Calu3 (cell line): ENCODE measurements around the gene TMEM120B. TPM values are rescaled to one million over a fixed set of nuclear protein-coding genes. Genes with fewer than 3 reads are reported as not detected.
A peak's percentile ranks its signal among the peaks of the same experiment; 100 is the strongest.

Source experiments
- BruUV-seq: library from RNA; stranded (reverse); fragments of 400-500 nt; replicated peaks from 2 replicates; lab custom pipeline; 2021; lab: Mats Ljungman, UMichigan
- CTCF ChIA-PET: fragments of 300-600 bp; sonication (Branson Sonifier 250); formaldehyde crosslinking; loops from one replicate; lab custom pipeline; 2022; ENCODE audit warnings: antibody characterized with exemption; lab: Charles Lee
- DNase-seq: peaks from one replicate; pipeline ENCODE4 v3.0.0; 2022
- H3K27ac Mint-ChIP-seq: one replicate; pipeline ENCODE4 v1.8.0; 2022; ENCODE audit warnings: mixed read lengths; ENCODE audit not compliant: unreplicated experiment
- H3K27me3 Mint-ChIP-seq: one replicate; pipeline ENCODE4 v1.8.0; 2022; ENCODE audit warnings: mixed read lengths; ENCODE audit not compliant: unreplicated experiment
- H3K36me3 Mint-ChIP-seq: one replicate; pipeline ENCODE4 v1.8.0; 2022; ENCODE audit warnings: mild to moderate bottlenecking, moderate library complexity, mixed read lengths; ENCODE audit not compliant: insufficient read depth, unreplicated experiment
- H3K4me1 Mint-ChIP-seq: one replicate; pipeline ENCODE4 v1.8.0; 2022; ENCODE audit warnings: mild to moderate bottlenecking, low read depth, mixed read lengths; ENCODE audit not compliant: unreplicated experiment
- H3K4me3 Mint-ChIP-seq: one replicate; pipeline ENCODE4 v1.8.0; 2022; ENCODE audit warnings: mild to moderate bottlenecking, low read depth, moderate library complexity, mixed read lengths; ENCODE audit not compliant: unreplicated experiment
- H3K9me3 Mint-ChIP-seq: one replicate; pipeline ENCODE4 v1.8.0; 2022; ENCODE audit warnings: low read depth, mixed read lengths; ENCODE audit not compliant: unreplicated experiment
- intact Hi-C: fragments of 100-400 bp; cut with micrococcal nuclease; formaldehyde crosslinking; loops from one replicate; pipeline ENCODE4 v1.10.0; 2022; ENCODE audit not compliant: unreplicated experiment
- total RNA-seq: library from RNA; stranded (reverse); gene quantifications from 2 replicates; pipeline ENCODE4 v1.2.3, GENCODE V29; 2022
- TF ChIP-seq, protein P1 (sequence below): fragments of 200-600 bp; IDR thresholded peaks from one replicate; pipeline ENCODE4 v1.8.0; 2022; ENCODE audit warnings: antibody characterized with exemption; ENCODE audit not compliant: unreplicated experiment

Gene TMEM120B
- total RNA-seq, 1 experiment from 2014 or later: 23.2 TPM

DNA sequence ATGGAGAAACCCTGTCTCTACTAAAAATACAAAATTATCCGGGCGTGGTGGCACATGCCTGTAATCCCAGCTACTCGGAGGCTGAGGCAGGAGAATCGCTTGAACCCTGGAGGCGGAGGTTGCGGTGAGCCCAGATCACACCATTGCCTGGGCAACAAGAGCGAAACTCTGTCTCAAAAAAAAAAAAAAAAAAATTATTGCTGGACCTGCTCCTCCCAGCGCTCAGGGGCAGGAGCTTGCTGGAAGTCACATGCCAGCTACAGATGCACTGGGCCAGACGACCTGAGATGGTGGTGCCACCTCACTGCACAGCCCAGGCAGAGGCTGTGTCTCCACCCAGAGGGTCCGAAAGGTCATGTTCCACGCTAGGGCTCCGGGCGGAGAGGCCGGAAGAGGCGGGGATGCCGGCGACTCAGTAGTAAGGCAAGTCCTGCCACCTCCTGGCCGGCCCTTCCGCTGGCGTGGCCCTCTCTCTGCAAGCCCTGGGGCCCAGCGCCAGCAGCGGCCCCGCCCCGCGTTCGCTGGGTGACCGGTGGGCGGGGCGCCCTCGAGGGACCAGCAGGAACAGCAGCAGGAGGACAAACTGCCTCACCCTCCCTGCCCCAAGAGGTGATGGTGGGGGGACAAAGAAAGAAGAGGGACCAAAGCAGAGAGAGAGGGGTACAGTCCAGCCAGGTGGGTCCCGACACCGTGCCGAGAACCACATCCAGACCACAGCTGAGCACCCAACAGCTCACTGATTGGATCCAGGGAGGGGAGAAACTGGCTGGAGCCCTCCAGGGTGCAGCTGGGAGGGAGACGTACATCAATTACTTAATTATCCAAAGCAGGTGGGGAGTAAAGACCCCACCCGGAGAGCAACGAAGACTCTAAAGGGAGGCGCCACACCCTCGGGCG lies 84.6 kb downstream of the TMEM120B start:
- no TSS peak for BruUV-seq
- H3K4me3 Mint-ChIP-seq: peak overlapping the region; percentile 76
- CTCF ChIA-PET: interaction anchor here (0.6 to 8.7 kb wide), 7 partner anchors 10 to 91 kb away, joined by 3 to 179 read pairs (median 6); partner anchors contain the start of gene PSMD9
- TF ChIP-seq, protein P1, sequence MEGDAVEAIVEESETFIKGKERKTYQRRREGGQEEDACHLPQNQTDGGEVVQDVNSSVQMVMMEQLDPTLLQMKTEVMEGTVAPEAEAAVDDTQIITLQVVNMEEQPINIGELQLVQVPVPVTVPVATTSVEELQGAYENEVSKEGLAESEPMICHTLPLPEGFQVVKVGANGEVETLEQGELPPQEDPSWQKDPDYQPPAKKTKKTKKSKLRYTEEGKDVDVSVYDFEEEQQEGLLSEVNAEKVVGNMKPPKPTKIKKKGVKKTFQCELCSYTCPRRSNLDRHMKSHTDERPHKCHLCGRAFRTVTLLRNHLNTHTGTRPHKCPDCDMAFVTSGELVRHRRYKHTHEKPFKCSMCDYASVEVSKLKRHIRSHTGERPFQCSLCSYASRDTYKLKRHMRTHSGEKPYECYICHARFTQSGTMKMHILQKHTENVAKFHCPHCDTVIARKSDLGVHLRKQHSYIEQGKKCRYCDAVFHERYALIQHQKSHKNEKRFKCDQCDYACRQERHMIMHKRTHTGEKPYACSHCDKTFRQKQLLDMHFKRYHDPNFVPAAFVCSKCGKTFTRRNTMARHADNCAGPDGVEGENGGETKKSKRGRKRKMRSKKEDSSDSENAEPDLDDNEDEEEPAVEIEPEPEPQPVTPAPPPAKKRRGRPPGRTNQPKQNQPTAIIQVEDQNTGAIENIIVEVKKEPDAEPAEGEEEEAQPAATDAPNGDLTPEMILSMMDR: no peak
- H3K27ac Mint-ChIP-seq: peak overlapping the region; percentile 93
- H3K36me3 Mint-ChIP-seq: peaks cover 83% of the 10 kb centered on the region
- no peaks in the 10 kb centered on the region for H3K27me3 Mint-ChIP-seq
- no peaks in the 10 kb centered on the region for H3K9me3 Mint-ChIP-seq
- DNase-seq: peak; percentile 98
- intact Hi-C loops: loop anchor here (1.0 kb wide), 1 partner anchor 91 kb away; the partner anchor contains the start of gene PSMD9
- peaks cover 73% of the 10 kb centered on the region for H3K4me1 Mint-ChIP-seq

DNA sequence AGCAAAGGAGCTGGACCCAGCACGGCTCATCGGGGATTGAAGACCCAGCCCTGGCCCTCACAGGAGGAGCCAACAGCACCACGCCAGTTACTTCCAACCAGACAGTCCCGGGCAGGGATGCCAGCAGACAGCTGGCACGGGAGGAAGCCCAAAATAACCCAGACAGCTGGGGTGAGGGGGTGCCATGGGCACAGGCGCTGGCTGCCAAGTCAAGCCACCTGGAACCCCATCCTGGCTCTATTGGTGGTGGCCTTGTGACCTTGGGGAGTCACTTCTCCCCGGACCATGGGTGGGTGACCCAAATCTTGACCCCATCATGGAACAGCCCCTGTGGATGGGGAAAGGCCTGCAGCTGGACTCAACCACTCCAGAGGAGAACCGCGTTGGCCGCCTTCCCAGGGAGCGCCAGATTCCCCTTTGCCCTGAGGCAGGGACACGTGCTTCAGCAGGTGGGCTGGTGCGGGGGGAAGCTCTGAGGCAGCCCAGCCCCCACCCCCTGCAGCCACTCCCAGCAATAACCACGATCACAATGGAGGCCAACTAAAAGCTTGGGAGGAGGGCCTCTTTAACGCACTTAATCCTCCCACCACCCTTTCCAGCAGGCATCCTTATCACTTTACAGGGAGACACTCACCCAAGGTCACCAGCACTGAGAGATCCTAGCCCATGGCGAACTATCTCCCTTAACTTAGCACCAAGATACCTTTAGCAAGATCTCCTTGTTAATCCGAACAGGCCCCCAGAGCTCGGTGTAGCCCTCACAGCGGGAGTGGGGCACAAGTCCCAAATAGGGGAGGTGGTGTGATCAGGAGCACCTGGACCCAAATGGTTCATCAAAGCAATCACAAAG lies 85.6 kb downstream of the TMEM120B start:
- no peaks in the 10 kb centered on the region for H3K27me3 Mint-ChIP-seq
- H3K27ac Mint-ChIP-seq: peak overlapping the region; percentile 93
- H3K4me1 Mint-ChIP-seq: peaks cover 73% of the 10 kb centered on the region
- CTCF ChIA-PET: interaction anchor here (8.7 kb wide), 1 partner anchor 13 kb away, joined by 179 read pairs; no protein-coding TSS in a partner anchor
- DNase-seq: no peak
- peaks cover 83% of the 10 kb centered on the region for H3K36me3 Mint-ChIP-seq
- intact Hi-C loops: loop anchor here (1.0 kb wide), 1 partner anchor 90 kb away; the partner anchor contains the start of gene PSMD9
- no peaks in the 10 kb centered on the region for H3K9me3 Mint-ChIP-seq
- TF ChIP-seq, protein P1: no peak
- BruUV-seq: no TSS peak
- H3K4me3 Mint-ChIP-seq: peak overlapping the region; percentile 76

DNA sequence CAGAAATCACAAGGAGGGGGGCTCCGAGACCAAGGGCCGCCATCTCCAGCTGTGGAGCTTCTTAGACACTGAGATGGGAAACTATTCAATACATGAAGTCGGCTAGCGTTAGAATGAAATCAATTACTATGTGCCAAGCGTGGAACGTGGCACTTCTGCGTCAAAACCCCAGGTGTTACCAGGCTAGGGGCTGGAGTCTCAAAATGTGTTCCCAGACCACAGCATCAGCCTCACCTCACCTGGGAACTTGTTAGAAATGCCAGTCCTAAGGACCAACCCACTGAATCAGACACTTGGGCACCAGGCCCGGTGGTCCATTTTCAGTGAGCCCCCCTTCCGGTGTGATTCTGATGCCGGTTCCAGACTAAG lies 86.2 kb downstream of the TMEM120B start:
- Mint-ChIP-seq H3K27ac (peak overlapping the region; percentile 86), H3K9me3 (no peaks in the 10 kb centered on the region), H3K27me3 (no peaks in the 10 kb centered on the region), H3K4me1 (peaks cover 73% of the 10 kb centered on the region), H3K4me3 (peak overlapping the region; percentile 76), H3K36me3 (peaks cover 83% of the 10 kb centered on the region)
- BruUV-seq: no TSS peak
- no peak for DNase-seq
- CTCF ChIA-PET: interaction anchor here (8.7 kb wide), 1 partner anchor 12 kb away, joined by 179 read pairs; no protein-coding TSS in a partner anchor
- TF ChIP-seq, protein P1: no peak
- intact Hi-C loops: no loop called here
